GM12891 (cell line): Measurements from ENCODE around the gene CFAP410.

Experiments
- DNase-seq: peaks from one replicate; pipeline ENCODE4 v3.0.0; 2011; ENCODE audit warnings: low spot score; ENCODE audit not compliant: insufficient read length
- FAIRE-seq: peaks from 2 replicates; lab custom pipeline; 2011; peaks lifted over from hg19 to GRCh38; lab: Jason Lieb, UNC
- PAX5 ChIP-seq: IDR thresholded peaks from 2 replicates; pipeline ENCODE4 v1.6.1; 2011; ENCODE audit warnings: low read length, moderate library complexity, mild to moderate bottlenecking; ENCODE audit not compliant: insufficient read depth, severe bottlenecking
- POLR2A ChIP-seq: IDR thresholded peaks from 2 replicates; pipeline ENCODE4 v1.6.1; 2011; ENCODE audit warnings: low read depth, low read length, control low read depth
- POLR2AphosphoS5 ChIP-seq: IDR thresholded peaks from 2 replicates; pipeline ENCODE4 v1.6.1; 2011; ENCODE audit warnings: low read depth, low read length, control low read depth
- POU2F2 ChIP-seq: IDR thresholded peaks from 2 replicates; pipeline ENCODE4 v1.6.1; 2011; ENCODE audit warnings: low read depth, mild to moderate bottlenecking, control low read depth, low read length, moderate library complexity
- SPI1 ChIP-seq: IDR thresholded peaks from 2 replicates; pipeline ENCODE4 v1.6.1; 2011; ENCODE audit warnings: low read depth, low read length, control low read depth
- TAF1 ChIP-seq: IDR thresholded peaks from 2 replicates; pipeline ENCODE4 v1.6.1; 2011; ENCODE audit warnings: low read depth, low read length, control low read depth

The CFAP410 gene

GRCh38 chr21:44353191-44353970, 14.2 kb upstream of the CFAP410 start, which contains the start of gene TRPM2:
Gene TRPM2 (plus strand): TSS chr21:44353621. CDS start chr21:44353701, 80 bp downstream.
- TF ChIP-seq POLR2A (peak; percentile 47; the same call in 1 of the 2 replicates), PAX5 (no peak)
- DNase-seq = peak; percentile 64
- FAIRE-seq = peak; percentile 91

- peak; percentile 28 for FAIRE-seq
- TF ChIP-seq SPI1 (no peak), POLR2AphosphoS5 (no peak), POU2F2 (no peak), TAF1 (no peak), PAX5 (no peak), POLR2A (no peak)
- DNase-seq = no peak
Measured at GRCh38 chr21:44352253-44352860, 13.2 kb upstream of the CFAP410 start.

GRCh38 chr21:44351535-44352252, 12.5 kb upstream of the CFAP410 start:
- DNase-seq (no peak), FAIRE-seq (no peak)

GRCh38 chr21:44350773-44351481, 11.7 kb upstream of the CFAP410 start:
- FAIRE-seq (no peak), DNase-seq (no peak)
- TF ChIP-seq POLR2A = no peak
- no peak for TF ChIP-seq PAX5
- no peak for TF ChIP-seq TAF1
- no peak for TF ChIP-seq POU2F2
- TF ChIP-seq POLR2AphosphoS5 = no peak
- no peak for TF ChIP-seq SPI1

More at GRCh38 chr21:44351535-44352252, 12.5 kb upstream of the CFAP410 start:
- no peak for TF ChIP-seq SPI1
- TF ChIP-seq POLR2AphosphoS5 = no peak
- TF ChIP-seq TAF1 = no peak
- no peak for TF ChIP-seq POLR2A
- TF ChIP-seq POU2F2 = no peak
- no peak for TF ChIP-seq PAX5

- FAIRE-seq (no peak), DNase-seq (no peak)
- TF ChIP-seq TAF1 (no peak), SPI1 (no peak), POLR2A (no peak), POU2F2 (no peak), PAX5 (no peak), POLR2AphosphoS5 (no peak)
Measured at GRCh38 chr21:44349847-44350772, 10.9 kb upstream of the CFAP410 start.

- DNase-seq (no peak), FAIRE-seq (no peak)
- TF ChIP-seq TAF1 (no peak), POU2F2 (no peak), PAX5 (no peak), POLR2A (no peak), SPI1 (no peak), POLR2AphosphoS5 (no peak)
Measured at GRCh38 chr21:44349416-44349846, 10.2 kb upstream of the CFAP410 start.

GRCh38 chr21:44348861-44349260, 9.7 kb upstream of the CFAP410 start:
- FAIRE-seq (no peak), DNase-seq (no peak)
- no peak for TF ChIP-seq SPI1
- TF ChIP-seq POLR2A = no peak
- no peak for TF ChIP-seq POU2F2
- TF ChIP-seq POLR2AphosphoS5 = no peak
- TF ChIP-seq TAF1 = no peak
- TF ChIP-seq PAX5 = no peak

- DNase-seq = no peak
- TF ChIP-seq SPI1 (no peak), POLR2AphosphoS5 (no peak), TAF1 (no peak), POLR2A (no peak), PAX5 (no peak), POU2F2 (no peak)
- no peak for FAIRE-seq
Measured at GRCh38 chr21:44347911-44348451, 8.8 kb upstream of the CFAP410 start.
